ENCODE data around the gene AKAP1. TPM values are rescaled to one million over a fixed set of nuclear protein-coding genes. Genes with fewer than 3 reads are reported as not detected.
A peak's percentile ranks its signal among the peaks of the same experiment; 100 is the strongest.

AKAP1 gene
- total and polyA plus RNA-seq, 9 of the 15 experiments (the other 6 are each of a cell fraction or from before 2014, with no cell fraction given) = 12.9 to 63.8 (median 36.4) TPM

GRCh38 chr17:57078274-57078673, 6.8 kb upstream of the AKAP1 start (continued):
- TF ChIP-seq REST (IDR thresholded peaks at IDR 0.05; ENCODE audit: borderline replicate concordance) = 0 out of 2 replicates have a peak, but pooled peaks have one; percentile 7
- TF ChIP-seq REST (CRISPR knock-in tag; IDR thresholded peaks at IDR 0.05; ENCODE audit: low read depth) = no peak

- H3K4me1 ChIP-seq (replicated peaks in 1 of 2; ENCODE audit: control insufficient read depth in 2 of 2, insufficient read depth in 2 of 2, low read length in 2 of 2) = peaks cover 6 to 10% of the 10 kb centered on the region in 2 experiments; a peak in 3 of 5 replicates
- POLR2A ChIA-PET = interaction anchor here (1.1 to 1.6 kb wide), 3 partner anchors 8 to 11 kb away, joined by 3 to 5 read pairs (median 5); no protein-coding TSS in a partner anchor
- intact Hi-C loops (cut with micrococcal nuclease) = no loop called here
- H3K27ac ChIP-seq (ENCODE audit: extremely low read depth, low read depth, low read length) = no peak overlapping the region
- H3K79me2 ChIP-seq (ENCODE audit: control insufficient read depth, insufficient read depth, low read length) = peaks cover 11% of the 10 kb centered on the region
- no peaks in the 10 kb centered on the region for H3K9me1 ChIP-seq (ENCODE audit: control insufficient read depth, insufficient read depth, low read length)
- FAIRE-seq (no peak), DNase-seq (ENCODE audit: extremely low read depth in 1 of 4, low spot score in 3 of 4) (no peak), ATAC-seq (no peak)
- H3K4me3 ChIP-seq = no peak overlapping the region
- no peak overlapping the region for H2AFZ ChIP-seq (ENCODE audit: low read depth, low read length)
- BruUV-seq (replicated peaks) = no TSS peak
- H3K4me2 ChIP-seq (ENCODE audit: insufficient read depth, low read length) = no peak overlapping the region
- H3K9ac ChIP-seq (ENCODE audit: insufficient read depth in 1 of 2, low read depth in 2 of 2, low read length in 2 of 2) = no peak overlapping the region
- no peaks in the 10 kb centered on the region for H3K9me3 ChIP-seq (replicated peaks; ENCODE audit: control insufficient read depth, insufficient read depth, low read depth, low read length)
- no peaks in the 10 kb centered on the region for H3K27me3 ChIP-seq (ENCODE audit: control insufficient read depth in 2 of 2, insufficient read depth in 2 of 2, low read length in 2 of 2)
- TF ChIP-seq FOSL1 (tag; conservative IDR thresholded peaks at IDR 0.05) (peak; percentile 57), JUND (IDR thresholded peaks at IDR 0.05; ENCODE audit: borderline replicate concordance, low read depth, low read length) (peak; percentile 58; the same call in 1 of the 2 replicates), JUND (tag; IDR thresholded peaks at IDR 0.05; ENCODE audit: borderline replicate concordance, low read depth, low read length) (peak; percentile 39; the same call in 1 of the 3 replicates), ATF3 (IDR thresholded peaks at IDR 0.05) (peak; percentile 59; the same call in 1 of the 2 replicates), ATF3 (CRISPR knock-in tag; conservative IDR thresholded peaks at IDR 0.05) (no peak), ZNF316 (IDR thresholded peaks at IDR 0.05) (0 out of 2 replicates have a peak, but pooled peaks have one; percentile 23), SP2 (IDR thresholded peaks at IDR 0.05; ENCODE audit: extremely low read depth, low read depth, low read length, poor library complexity, severe bottlenecking) (no peak)
- no peaks in the 10 kb centered on the region for H4K20me1 ChIP-seq (replicated peaks; ENCODE audit: control insufficient read depth, insufficient read depth, low read length)
- CTCF ChIA-PET (ENCODE audit: low intra/inter-chr PET ratio) = no interaction called here
- no peaks in the 10 kb centered on the region for H3K36me3 ChIP-seq (ENCODE audit: control insufficient read depth, insufficient read depth, low read length)
- WGBS (ENCODE audit: insufficient coverage, low coverage, missing lambda C conversion rate) = 41% methylated on average over 2 of the region's 2 CpGs
- in situ Hi-C loops (cut with MboI) = no loop called here
Measured at GRCh38 chr17:57080718-57081117, 4.3 kb upstream of the AKAP1 start.

Measured in K562 (cell line).